Endothelial cell of umbilical vein (primary cell): ENCODE results near the gene B9D2. TPM values are rescaled to one million over a fixed set of nuclear protein-coding genes. Genes with fewer than 3 reads are reported as not detected.

ENCODE experiments used
- BruUV-seq: library from RNA; stranded (reverse); fragments of 400-500 nt; replicated peaks from 2 replicates; lab custom pipeline; 2021; lab: Mats Ljungman, UMichigan
- CTCF ChIA-PET: fragments of 300-600, 350-600 bp; sonication (Branson Sonifier 250); formaldehyde crosslinking; loops from one replicate; lab custom pipeline; 2021; ENCODE audit warnings: antibody characterized with exemption, inconsistent platforms; lab: Charles Lee
- POLR2A ChIA-PET: fragments of 300-600, 350-600 bp; sonication (Branson Sonifier 250); formaldehyde crosslinking; loops from one replicate; lab custom pipeline; 2021; ENCODE audit warnings: antibody characterized with exemption, inconsistent platforms; lab: Charles Lee
- DNase-seq: peaks from one replicate; pipeline ENCODE4 v3.0.0-alpha.2; 2011; ENCODE audit warnings: low read depth, low spot score
- FAIRE-seq: peaks from 2 replicates; lab custom pipeline; 2011; peaks lifted over from hg19 to GRCh38; lab: Jason Lieb, UNC
- H2AFZ ChIP-seq: 2 replicates; pipeline ENCODE4 v1.6.0; 2012; ENCODE audit warnings: low read depth, low read length, control low read depth, inconsistent platforms
- H3K27ac ChIP-seq: 2 replicates; pipeline ENCODE4 v1.5.1; 2011; ENCODE audit warnings: low read depth, mild to moderate bottlenecking, control low read depth, low read length, moderate library complexity; ENCODE audit not compliant: insufficient read depth
- H3K27me3 ChIP-seq, 2 experiments: 2 replicates each; pipeline versions ENCODE4 v1.6.0 to v1.6.1; 2011; ENCODE audit warnings: low read length in 2 of 2, mixed read lengths in 1 of 2; ENCODE audit not compliant: control insufficient read depth in 2 of 2, insufficient read depth in 2 of 2
- H3K36me3 ChIP-seq, 2 experiments: 2 replicates in 1 of 2; 3 replicates in 1 of 2; pipeline ENCODE4 v1.5.1; 2011; ENCODE audit warnings: low read length in 2 of 2, mild to moderate bottlenecking in 1 of 2, moderate library complexity in 1 of 2; ENCODE audit not compliant: control insufficient read depth in 2 of 2, insufficient read depth in 2 of 2; ENCODE audit errors: extremely low read depth in 1 of 2
- H3K4me1 ChIP-seq: 3 replicates; pipeline ENCODE4 v1.5.1; 2011; ENCODE audit warnings: mild to moderate bottlenecking, low read length; ENCODE audit not compliant: control insufficient read depth, insufficient read depth; ENCODE audit errors: extremely low read depth
- H3K4me2 ChIP-seq: 2 replicates; pipeline ENCODE4 v1.6.1; 2011; ENCODE audit warnings: low read length, control low read depth, mixed read lengths; ENCODE audit not compliant: insufficient read depth
- H3K4me3 ChIP-seq, 3 experiments: fragments of 200-600 bp in 1 of 3; sonication (generic), shearing (Covaris generic) in 1 of 3; replicated peaks in 1 of 3; 2 replicates each; pipeline ENCODE4 v1.5.1; 2011 to 2016; ENCODE audit warnings: control low read depth in 3 of 3, low read length in 3 of 3, mild to moderate bottlenecking in 2 of 3, inconsistent platforms in 1 of 3, low read depth in 1 of 3, moderate library complexity in 1 of 3; ENCODE audit not compliant: insufficient read depth in 1 of 3
- H3K79me2 ChIP-seq: 2 replicates; pipeline ENCODE4 v1.6.0; 2012; ENCODE audit warnings: low read length, inconsistent platforms; ENCODE audit not compliant: control insufficient read depth, insufficient read depth
- H3K9ac ChIP-seq: replicated peaks from 2 replicates; pipeline ENCODE3; 2011; ENCODE audit warnings: low read length, control low read depth; ENCODE audit not compliant: insufficient read depth; ENCODE audit errors: extremely low read depth
- H3K9me1 ChIP-seq: replicated peaks from 3 replicates; pipeline ENCODE4 v1.6.0; 2011; ENCODE audit warnings: mild to moderate bottlenecking, low read length; ENCODE audit not compliant: control insufficient read depth, insufficient read depth; ENCODE audit errors: extremely low read depth
- H3K9me3 ChIP-seq: replicated peaks from 2 replicates; pipeline ENCODE4 v1.5.1; 2012; ENCODE audit warnings: low read length, inconsistent platforms; ENCODE audit not compliant: control insufficient read depth, insufficient read depth
- H4K20me1 ChIP-seq: replicated peaks from 2 replicates; pipeline ENCODE3; 2011; ENCODE audit warnings: mild to moderate bottlenecking, low read length; ENCODE audit not compliant: control insufficient read depth, insufficient read depth; ENCODE audit errors: extremely low read depth
- CTCF ChIP-seq, 2 donors: IDR thresholded peaks; 1 replicate in 1 of 2; 2 replicates in 1 of 2; pipeline ENCODE4 v1.5.1; 2011; ENCODE audit warnings: low read length in 2 of 2, mild to moderate bottlenecking in 2 of 2, moderate library complexity in 2 of 2, control low read depth in 1 of 2, inconsistent platforms in 1 of 2, low read depth in 1 of 2; ENCODE audit not compliant: insufficient read depth in 1 of 2; ENCODE audit errors: extremely low read depth in 1 of 2
- EZH2 ChIP-seq: IDR thresholded peaks from 2 replicates; pipeline ENCODE4 v1.6.1; 2012; ENCODE audit warnings: borderline replicate concordance, low read depth, mild to moderate bottlenecking, moderate library complexity, low read length, inconsistent platforms; ENCODE audit not compliant: severe bottlenecking
- FOS ChIP-seq: IDR thresholded peaks from 2 replicates; pipeline ENCODE4 v1.6.1; 2011; ENCODE audit warnings: mild to moderate bottlenecking, low read length, moderate library complexity, borderline replicate concordance; ENCODE audit not compliant: insufficient read depth
- GATA2 ChIP-seq: IDR thresholded peaks from 2 replicates; pipeline ENCODE4 v1.7.0; 2011; ENCODE audit warnings: low read depth, mild to moderate bottlenecking, moderate library complexity, mixed read lengths, low read length; ENCODE audit not compliant: insufficient read length, insufficient read depth
- JUN ChIP-seq: IDR thresholded peaks from 2 replicates; pipeline ENCODE4 v1.6.1; 2011; ENCODE audit warnings: borderline replicate concordance, low read depth; ENCODE audit not compliant: insufficient read length, insufficient read depth
- MAX ChIP-seq: IDR thresholded peaks from 2 replicates; pipeline ENCODE4 v1.6.1; 2011; ENCODE audit not compliant: insufficient read depth, insufficient read length
- MYC ChIP-seq: IDR thresholded peaks from one replicate; pipeline ENCODE4 v1.6.1; 2011; ENCODE audit warnings: mild to moderate bottlenecking, low read depth, low read length
- POLR2A ChIP-seq: IDR thresholded peaks from 2 replicates; pipeline ENCODE4 v1.6.1; 2012; ENCODE audit warnings: low read depth, mild to moderate bottlenecking, control low read depth, low read length
- POLR2AphosphoS5 ChIP-seq: IDR thresholded peaks from 2 replicates; pipeline ENCODE4 v1.6.1; 2012; ENCODE audit warnings: low read depth, mild to moderate bottlenecking, control low read depth, low read length, moderate library complexity; ENCODE audit not compliant: insufficient read depth
- dilution Hi-C: fragments of 300-500 bp; cut with MboI; formaldehyde crosslinking; loops from one replicate; pipeline ENCODE4 v1.15.0; 2019; ENCODE audit warnings: low sequenced_read_pairs; ENCODE audit not compliant: extremely low pct_ligation_motif_present
- intact Hi-C: fragments of 100-400 bp; cut with micrococcal nuclease; formaldehyde crosslinking; loops from one replicate; pipeline ENCODE4 v1.10.0; 2022
- polyA plus RNA-seq, 4 experiments: library from polyadenylated mRNA; depleted of rRNA in 3 of 4; stranded (reverse) in 3 of 4; unstranded in 1 of 4; fragments of >200 nt; gene quantifications; 2 replicates each; pipeline versions ENCODE4 v1.2.1 to v1.2.3, GENCODE V29; 2011 to 2012; ENCODE audit warnings: missing spikeins in 1 of 4
- total RNA-seq: library from RNA; stranded (reverse); gene quantifications from 2 replicates; pipeline ENCODE4 v1.2.3, GENCODE V29; 2021

Gene B9D2
- total and polyA plus RNA-seq, 2 donors (not counting 3 experiments of a cell fraction or from before 2014, with no cell fraction given) = 12.2 to 23.9 TPM

- no peak overlapping the region for H3K4me2 ChIP-seq
- no peak overlapping the region for H3K27ac ChIP-seq
- H2AFZ ChIP-seq = no peak overlapping the region
- no peak for TF ChIP-seq MAX
- no peak for TF ChIP-seq FOS
- no peak for TF ChIP-seq POLR2A
- no peak for TF ChIP-seq CTCF (IDR thresholded peaks at IDR 0.05; ENCODE audit: extremely low read depth in 1 of 2, insufficient read depth in 1 of 2, low read depth in 1 of 2, low read length in 2 of 2)
- BruUV-seq = no TSS peak
- H3K79me2 ChIP-seq = peaks cover 6% of the 10 kb centered on the region
- no peaks in the 10 kb centered on the region for H3K27me3 ChIP-seq
- no peaks in the 10 kb centered on the region for H4K20me1 ChIP-seq
- H3K4me1 ChIP-seq = peaks cover 13% of the 10 kb centered on the region
- peaks cover 0 to 4% of the 10 kb centered on the region in 2 experiments for H3K36me3 ChIP-seq
- FAIRE-seq (no peak), DNase-seq (no peak)
- intact Hi-C loops (no loop called here), dilution Hi-C loops (no loop called here)
- H3K9me3 ChIP-seq = no peaks in the 10 kb centered on the region
- H3K9me1 ChIP-seq = no peaks in the 10 kb centered on the region
- H3K4me3 ChIP-seq = no peak overlapping the region
- ChIA-PET CTCF (no interaction called here), POLR2A (no interaction called here)
- no peak overlapping the region for H3K9ac ChIP-seq
Observed at GRCh38 chr19:41395355-41395754, 31.4 kb upstream of the B9D2 start.

- BruUV-seq = no TSS peak
- no peak overlapping the region for H2AFZ ChIP-seq
- no peak overlapping the region for H3K9ac ChIP-seq
- dilution Hi-C loops (no loop called here), intact Hi-C loops (no loop called here)
- H3K9me3 ChIP-seq = no peaks in the 10 kb centered on the region
- FAIRE-seq (no peak), DNase-seq (no peak)
- H3K79me2 ChIP-seq = no peaks in the 10 kb centered on the region
- H3K36me3 ChIP-seq = peaks cover 3 to 11% of the 10 kb centered on the region in 2 experiments
- TF ChIP-seq GATA2 (no peak), JUN (no peak), FOS (no peak), MAX (no peak), EZH2 (no peak), CTCF (IDR thresholded peaks at IDR 0.05; ENCODE audit: extremely low read depth in 1 of 2, insufficient read depth in 1 of 2, low read depth in 1 of 2, low read length in 2 of 2) (no peak), POLR2A (no peak), MYC (no peak), POLR2AphosphoS5 (no peak)
- no peaks in the 10 kb centered on the region for H3K9me1 ChIP-seq
- no peaks in the 10 kb centered on the region for H4K20me1 ChIP-seq
- ChIA-PET POLR2A (no interaction called here), CTCF (interaction anchor here (0.6 to 1.2 kb wide), 2 partner anchors 39 to 67 kb away, joined by 3 to 4 read pairs; no protein-coding TSS in a partner anchor)
- no peak overlapping the region for H3K4me3 ChIP-seq
- no peak overlapping the region for H3K27ac ChIP-seq
- no peaks in the 10 kb centered on the region for H3K27me3 ChIP-seq
- no peak overlapping the region for H3K4me2 ChIP-seq
- peaks cover 3% of the 10 kb centered on the region for H3K4me1 ChIP-seq
Observed at GRCh38 chr19:41392775-41393174, 28.8 kb upstream of the B9D2 start.
